DMS 273 treated with DMSO at 0.1 percent for 48 hours (cell line): ENCODE measurements around the gene DOK1.
"Not testable (repeated sequence)": the region's sequence is repeated elsewhere in the genome, so short reads cannot be mapped to it uniquely, and the experiment has no call there.

Source experiments
- DNase-seq: peaks from one replicate; lab custom pipeline; 2025; lab: John Stamatoyannopoulos, UW

The DOK1 gene

DNA sequence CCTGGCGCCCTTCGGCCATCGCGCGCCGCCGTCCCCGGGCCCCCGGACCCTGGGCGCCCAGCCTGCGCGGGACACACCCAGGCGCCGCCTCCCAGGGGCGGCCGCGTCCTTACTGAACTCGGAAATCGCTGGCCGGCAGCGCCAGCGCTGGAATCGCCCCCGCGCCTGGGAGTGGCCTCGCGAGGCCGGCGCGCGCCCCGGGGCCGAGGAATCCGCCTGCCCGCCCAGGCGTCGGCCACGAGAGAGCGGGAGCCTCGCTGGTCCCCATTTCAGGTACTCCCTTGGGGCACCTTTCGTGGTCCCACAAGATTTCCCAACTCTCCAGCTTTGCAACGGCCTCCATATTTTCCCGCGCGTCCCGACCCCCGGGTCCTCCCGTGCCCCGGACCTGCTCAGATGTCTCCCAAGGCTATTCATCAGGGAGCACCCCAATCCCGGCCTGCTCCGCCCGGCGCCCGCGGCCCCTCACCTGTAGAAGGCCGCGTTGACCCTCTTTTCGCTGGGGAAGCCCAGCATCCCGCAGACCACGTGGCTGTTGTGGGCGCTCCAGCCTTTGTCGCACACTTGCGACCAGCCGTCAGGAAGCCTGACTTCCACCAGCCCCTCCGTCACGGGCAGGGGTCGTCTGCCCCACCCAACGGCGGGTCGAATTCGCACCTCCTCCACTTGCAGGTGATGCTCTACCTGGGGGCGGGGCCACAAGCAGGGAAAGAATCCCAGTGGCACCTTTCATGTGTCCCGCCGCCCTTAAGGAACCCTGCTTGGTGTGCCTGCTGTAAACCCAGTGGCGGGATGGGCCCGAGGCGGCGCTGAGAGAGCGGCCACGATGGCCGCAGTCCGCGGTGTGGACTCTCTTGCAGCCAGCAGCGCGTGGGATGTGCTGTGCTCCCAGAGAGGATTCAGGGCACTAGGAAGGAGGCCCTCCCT is 5.4 kb upstream of the DOK1 start:
- no peak for DNase-seq

DNA sequence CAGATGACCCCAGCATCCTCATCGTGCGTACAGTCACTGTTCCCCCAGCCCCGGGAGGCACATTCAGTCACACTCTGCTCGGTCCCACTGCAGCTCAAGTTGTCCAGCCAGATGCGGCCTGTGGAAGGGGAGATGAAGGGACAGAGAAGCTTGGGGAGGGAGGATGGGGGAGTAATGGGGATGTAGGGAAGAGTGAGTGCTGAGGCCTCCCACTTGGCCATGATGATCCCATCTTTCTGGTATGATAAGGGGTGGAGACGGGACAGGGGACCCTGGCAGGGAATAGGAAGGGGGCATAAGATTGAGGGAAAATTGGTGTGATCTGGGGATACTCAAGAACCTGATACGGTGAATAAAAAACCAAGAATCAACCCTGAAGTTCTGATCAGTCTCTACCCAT is 4.3 kb upstream of the DOK1 start:
- no peak for DNase-seq

DNA sequence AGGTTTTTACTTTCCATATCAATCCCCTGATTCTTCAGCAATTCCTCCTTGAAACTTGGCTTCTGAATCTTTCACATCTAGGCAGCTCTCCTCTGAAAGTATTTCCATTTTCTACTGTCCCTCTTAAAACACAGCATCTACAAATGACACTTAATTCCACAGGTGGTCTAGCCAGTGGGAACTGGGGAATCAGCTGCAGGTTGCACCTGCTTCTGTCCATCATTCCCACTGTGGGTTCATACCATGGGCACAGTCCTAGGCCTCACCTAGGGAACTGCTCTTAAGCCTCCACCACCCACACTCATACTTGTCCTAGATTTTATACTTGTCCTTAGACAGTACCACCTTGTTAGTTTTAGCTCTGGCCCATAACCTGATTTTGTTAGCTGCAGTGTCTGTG is 3.0 kb upstream of the DOK1 start:
- DNase-seq = no peak

DNA sequence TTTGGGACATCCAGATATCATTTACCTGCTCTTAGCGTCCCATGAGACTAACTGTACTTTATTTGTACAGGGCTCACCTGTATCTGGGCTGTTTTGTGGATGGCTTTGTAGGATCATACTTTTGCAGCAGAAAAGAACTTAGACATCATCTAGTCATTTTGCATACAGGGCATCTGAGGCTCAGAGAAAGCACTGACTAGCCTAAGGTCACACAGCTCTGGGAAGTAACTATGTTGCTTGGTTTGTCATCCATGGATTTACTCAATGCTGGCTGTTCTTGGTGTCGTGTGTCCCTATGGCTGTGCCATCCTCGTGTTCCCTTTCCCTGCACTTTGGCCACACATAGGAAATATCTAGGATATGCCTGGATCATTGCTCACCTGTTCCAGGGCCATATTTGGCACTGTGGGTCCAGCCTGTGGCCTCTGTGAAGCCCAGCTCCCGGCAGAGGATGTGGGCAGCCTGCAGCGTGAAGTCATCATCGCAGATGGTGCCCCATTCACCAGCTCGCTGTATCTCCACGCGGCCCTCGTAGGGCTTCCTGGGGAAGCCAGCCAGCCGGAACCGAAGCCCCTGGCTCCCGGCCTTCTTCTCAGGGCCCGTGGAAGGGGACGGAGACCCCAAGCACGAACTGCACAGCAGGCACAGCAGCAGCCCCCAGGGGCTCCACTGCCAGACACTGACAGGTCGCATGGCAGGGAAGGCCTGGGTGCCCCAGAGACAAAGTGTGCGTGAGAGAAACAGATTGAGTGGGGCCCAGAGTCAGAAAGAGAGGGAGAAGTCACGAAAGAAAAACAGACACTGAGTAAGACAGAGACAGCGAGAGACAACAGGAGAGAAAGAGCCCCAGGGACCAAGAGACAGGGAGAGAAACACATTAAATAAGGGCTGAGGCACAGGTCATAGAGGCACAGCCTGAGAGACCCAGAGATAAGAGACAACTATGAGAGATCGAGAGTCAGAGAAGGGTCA is 2.3 kb upstream of the DOK1 start:
- no peak for DNase-seq

DNA sequence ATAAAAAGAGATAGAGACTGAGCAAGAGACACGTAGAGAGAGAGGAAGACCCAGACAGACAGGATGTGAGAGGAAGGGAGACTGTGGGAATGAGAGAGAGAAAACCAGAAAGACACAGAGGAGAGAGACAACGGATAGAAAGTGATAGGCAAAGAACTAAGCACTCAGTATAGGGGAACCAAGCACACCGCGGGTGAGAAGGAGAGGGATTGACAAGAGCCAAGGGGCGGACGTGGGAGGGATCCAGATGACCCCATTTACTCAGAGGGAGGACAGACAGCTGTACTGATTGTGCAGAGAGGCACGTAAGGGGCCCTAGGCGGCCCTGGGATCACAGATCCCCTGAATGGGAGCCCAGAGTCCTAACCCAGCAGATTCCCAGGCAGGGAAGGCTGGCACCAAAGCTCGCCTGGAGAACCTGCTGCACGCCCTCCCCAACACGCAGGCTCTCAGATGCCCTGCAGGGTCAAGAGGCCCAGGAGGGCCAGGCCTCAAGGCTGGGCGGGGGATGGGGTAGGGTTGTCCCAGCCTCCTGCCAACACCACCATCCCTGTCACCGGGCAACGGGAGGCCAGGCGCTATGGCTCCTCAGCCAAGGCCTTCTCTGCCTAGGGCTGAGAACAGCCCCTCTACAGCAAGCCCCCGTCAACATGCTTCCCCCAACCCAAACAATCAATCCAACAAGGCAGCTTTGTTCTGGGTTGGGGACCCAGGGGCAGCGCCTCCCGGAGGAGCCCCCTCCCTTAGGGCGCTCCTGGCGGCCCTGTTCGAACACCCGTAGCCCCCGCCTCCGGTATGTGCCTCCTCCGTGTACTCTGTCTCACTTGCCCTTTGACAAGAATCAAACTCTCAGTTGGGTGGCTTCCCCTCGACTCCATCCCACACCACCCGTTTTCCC is 1.4 kb upstream of the DOK1 start:
- DNase-seq = no peak

DNA sequence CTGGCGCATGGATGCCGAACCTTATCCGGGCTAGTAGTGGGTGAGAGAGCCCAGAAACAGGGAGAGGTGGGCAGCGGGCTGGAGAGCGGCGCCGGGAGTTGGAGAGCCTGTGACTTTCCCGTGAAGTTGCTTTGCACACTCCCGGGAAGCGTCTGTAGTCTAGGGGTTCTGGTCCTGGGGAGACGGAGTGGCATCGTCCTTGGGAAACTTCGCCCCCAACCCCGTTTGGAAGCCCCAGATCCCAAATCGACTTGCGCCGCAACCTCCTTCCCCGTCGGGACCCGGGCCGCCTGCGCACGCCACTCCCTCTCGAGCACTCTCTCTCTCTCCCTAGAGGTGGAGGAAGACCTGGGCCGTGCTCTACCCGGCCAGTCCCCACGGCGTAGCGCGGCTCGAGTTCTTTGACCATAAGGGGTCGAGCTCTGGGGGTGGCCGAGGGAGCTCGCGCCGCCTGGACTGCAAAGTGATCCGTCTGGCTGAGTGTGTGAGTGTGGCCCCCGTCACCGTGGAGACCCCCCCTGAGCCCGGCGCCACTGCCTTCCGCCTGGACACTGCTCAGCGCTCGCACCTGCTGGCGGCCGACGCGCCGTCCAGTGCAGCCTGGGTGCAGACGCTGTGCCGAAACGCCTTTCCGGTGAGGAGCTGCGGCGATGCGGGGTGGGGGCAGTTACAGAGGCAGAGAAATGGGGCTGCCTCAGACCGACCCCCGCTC is 456 bp downstream of the DOK1 start:
- DNase-seq = no peak

DNA sequence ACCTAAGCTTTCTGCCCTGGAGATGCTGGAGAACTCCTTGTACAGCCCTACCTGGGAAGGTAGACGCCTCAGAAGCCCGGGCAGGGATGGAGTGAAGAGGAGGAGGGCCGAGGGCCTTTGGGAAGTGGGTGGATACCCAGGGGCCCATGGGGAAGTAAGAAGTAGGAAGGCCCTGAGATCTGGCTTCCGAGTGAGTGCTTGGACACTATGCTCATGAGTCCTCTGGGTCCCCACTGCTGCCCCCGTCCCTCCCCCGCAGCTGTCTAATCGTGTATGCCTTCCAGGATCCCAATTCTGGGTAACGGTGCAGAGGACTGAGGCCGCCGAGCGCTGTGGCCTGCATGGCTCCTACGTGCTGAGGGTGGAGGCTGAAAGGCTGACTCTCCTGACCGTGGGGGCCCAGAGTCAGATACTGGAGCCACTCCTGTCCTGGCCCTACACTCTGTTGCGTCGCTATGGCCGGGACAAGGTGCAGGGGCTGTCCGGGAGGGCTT is 1.1 kb downstream of the DOK1 start:
- DNase-seq = no peak

DNA sequence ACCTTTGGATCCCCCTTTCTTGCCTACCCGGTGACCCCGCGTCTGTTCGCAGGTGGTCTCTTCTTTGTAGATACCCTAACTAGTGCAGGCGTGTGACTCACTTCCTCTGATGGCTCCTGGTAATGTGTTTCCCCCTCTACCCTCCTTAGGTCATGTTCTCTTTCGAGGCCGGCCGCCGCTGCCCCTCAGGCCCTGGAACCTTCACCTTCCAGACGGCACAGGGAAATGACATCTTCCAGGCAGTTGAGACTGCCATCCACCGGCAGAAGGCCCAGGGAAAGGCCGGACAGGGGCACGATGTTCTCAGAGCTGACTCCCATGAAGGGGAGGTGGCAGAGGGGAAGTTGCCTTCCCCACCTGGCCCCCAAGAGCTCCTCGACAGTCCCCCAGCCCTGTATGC is 1.6 kb downstream of the DOK1 start:
- DNase-seq = no peak

DNA sequence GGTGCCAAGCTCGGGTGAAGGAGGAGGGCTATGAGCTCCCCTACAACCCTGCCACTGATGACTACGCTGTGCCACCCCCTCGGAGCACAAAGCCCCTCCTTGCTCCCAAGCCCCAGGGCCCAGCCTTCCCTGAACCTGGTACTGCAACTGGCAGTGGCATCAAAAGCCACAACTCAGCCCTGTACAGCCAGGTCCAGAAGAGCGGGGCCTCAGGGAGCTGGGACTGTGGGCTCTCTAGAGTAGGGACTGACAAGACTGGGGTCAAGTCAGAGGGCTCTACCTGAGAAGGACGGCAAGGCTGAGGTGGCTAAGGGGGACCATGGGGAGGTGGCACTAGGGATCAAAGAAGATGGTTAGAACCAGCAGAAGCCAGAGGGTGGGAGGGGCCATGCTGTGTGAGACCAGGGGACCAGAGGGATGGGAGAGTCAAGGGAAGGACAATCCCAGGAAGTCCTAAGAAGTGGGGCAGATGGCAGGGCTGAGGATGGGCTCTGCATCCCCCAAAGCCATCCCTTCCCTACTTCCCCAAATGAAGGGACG is 2.4 kb downstream of the DOK1 start:
- no peak for DNase-seq

DNA sequence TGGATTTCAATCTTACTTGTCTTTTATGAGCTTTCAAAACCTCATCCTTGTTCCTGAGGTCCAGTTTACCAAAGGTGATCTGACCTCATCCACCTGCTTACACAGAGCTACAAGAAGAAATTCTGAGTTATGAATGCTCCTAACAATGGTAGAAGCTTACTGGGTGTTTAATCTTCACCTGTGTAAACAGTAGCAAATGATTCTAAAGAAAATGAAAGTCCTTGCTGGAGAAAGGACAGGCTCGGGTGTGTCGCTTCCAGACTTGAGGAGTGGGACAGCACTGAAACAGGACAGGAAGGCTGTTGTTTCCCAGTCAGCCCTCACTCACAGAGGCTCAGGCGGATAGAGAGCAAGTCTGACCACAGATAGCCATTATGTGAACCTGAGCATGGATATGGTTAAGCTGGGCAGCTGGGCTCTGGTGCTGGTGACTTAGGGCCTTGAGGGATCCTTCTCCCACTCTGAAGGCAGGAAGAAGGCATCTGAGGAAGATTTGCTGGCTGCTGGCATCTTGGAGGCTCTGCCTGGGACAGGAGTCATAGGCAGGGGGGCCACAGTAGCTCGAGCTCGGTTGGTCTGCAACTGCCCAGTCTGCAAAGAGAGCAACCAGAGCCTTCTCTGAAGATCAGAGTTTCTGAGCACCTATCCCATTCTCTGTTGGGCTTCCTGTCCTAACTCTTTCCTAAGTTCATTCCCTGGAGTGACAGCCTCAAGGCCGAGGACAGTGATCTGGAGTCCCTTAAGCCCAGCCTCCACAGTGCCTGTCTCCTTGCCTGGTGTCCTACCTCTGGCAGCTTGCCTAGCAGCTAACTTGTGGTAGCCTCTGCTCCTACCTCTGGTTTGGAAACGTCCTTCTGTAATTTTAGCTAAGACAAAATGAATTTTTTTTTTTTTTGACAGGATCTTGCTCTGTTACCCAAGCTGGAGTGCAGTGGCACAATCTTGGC is 4.0 kb downstream of the DOK1 start:
- no peak for DNase-seq

DNA sequence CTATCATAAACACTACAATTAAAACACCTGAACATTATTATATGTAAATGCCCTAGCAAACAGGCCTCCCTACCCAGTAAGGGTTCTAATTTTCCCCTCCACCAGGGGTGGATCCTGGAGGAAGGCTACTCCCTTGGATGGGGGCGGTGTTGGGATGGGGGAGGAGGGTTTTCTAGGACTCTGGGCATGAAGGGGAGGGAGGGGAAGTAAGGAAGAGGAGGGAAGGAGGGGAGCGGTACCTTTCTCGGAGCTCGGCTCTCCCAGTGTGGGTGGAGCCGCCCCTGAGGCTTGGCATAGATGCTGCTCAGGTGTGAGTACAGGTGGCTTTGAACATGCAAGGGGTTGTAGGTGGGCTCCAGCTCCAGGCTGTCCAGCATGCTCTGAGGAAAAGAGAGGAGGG is 5.4 kb downstream of the DOK1 start:
- DNase-seq = no peak

DNA sequence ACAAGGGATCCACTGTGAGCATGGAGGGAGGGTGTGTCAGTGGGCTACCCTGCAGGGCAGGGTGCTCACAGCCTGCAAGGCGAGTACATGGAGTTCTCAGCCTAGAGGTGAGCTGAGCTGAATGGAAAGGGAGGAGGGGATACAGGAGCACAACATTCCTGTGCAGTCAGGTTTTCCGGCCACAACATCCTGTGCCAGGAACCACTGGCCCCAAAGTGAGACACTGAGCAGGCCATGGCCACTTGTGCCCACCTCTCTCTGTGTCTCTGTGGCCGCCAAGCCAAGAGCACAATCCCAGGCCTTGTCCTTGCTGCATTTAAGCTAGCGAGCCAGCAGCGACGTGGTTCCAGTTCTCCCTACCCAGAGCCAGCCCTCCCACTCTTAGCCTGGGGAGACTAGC is 6.1 kb downstream of the DOK1 start:
- DNase-seq = no peak

DNA sequence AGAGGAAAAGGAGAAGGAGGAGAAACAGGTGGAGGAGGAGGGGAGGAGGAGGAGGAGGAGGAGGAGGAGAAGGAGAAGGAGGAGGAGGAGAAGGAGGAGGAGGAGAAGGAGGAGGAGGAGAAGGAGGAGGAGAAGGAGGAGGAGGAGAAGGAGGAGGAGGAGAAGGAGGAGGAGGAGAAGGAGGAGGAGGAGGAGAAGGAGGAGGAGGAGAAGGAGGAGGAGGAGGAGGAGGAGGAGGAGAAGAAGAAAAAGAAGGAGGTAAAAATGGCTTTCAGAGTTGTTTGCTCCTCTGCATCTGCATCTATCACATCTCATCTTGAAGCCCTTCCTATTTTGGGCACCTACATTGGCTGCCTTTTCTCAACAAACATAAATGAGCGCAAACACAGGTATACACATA is 6.5 kb downstream of the DOK1 start:
- not testable (repeated sequence) for DNase-seq

DNA sequence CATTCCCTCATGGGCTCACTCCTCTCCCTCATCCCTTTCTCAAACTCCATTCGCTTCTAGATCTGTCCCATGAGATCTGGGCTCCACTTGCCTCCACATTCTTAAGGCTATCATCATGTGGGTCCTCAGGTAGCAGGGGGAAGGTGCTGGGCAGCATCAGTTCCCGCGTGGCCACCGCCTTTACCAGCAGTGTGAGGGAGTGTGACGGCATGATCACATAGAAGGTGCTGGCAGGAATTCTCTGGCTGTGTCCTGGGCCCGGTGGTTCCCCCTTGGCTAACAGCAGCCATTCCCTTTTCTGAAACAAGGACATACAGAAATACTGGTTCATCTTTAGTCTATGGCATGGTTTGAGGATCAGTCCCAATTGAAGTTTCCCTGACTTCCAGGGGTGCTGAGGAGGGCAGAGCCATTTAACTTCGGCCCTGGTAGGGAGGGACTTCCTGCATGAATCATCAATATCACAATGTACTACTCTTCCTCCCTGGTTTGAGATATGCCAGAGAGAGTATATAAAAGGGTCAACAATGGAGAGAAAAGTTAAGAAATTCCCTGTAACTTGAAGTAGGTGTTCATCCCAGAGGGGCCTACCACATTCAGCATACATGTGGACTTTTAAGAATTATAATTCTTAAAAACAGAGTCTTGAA is 7.7 kb downstream of the DOK1 start:
- no peak for DNase-seq

DNA sequence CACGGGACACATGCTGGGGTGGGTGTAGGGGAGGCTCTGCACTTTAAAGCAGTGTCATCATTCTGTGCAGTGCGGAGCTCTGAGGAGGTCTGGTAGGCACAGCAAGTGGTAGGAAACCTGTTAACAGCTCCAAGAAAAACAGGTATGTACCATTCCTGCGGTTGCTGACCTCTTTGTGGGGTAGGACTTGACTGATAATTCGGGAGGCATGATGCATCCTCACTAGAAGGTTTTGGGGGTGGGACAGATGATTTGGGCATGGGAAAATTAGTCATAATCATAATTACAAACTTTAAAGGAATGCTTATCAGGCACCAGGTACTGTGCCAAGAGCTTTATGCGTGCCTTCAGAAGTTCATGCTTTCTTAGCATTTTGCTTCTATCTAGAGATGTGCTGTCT is 9.7 kb downstream of the DOK1 start:
- no peak for DNase-seq

DNA sequence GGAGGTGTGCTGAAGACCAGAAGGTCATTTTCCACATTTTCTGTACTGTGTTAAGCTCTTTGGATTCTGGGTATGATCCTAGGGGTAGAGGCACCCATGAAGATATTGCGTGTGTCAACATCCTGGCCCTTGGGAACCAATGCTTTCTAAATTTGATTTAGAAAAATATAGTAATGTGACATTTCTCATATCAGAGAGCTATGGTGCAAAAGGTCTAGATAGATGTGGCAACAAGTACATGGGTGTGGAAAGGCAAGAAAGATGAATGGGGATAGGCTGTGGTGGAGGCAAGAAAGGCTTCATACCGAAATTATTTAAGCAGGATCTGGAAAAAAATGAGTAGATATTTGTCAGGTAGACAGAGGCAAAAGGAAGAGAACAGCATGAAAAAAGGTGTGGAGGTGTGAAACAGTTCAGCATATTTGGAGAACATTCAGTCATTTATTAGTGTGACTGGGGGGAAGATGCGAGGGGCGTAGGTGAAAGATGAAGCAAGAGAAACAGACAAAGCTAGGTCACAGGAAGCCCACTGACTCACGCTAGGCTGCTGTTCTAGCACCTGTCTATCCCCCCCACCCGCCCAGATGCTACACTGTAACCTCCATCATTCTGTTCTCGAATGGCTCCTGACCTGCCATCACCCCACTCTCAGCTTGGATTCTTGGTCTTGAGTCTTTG is 11.7 kb downstream of the DOK1 start:
- no peak for DNase-seq

DNA sequence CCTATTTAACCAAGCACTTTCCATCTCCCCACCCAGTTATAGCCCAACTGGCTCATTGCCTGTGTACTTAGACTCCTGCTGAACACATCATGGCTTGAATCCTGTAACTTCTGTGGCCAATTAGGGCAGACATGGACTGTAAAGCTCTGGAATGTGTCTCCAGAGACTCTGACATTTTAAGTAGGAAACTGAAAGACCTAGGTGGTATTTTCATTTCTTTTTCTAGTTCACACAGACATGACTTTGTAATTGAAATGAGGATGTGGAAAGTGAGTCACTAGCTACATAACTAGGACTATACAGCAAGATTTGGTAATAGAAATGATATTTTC is 12.2 kb downstream of the DOK1 start:
- DNase-seq = no peak

DNA sequence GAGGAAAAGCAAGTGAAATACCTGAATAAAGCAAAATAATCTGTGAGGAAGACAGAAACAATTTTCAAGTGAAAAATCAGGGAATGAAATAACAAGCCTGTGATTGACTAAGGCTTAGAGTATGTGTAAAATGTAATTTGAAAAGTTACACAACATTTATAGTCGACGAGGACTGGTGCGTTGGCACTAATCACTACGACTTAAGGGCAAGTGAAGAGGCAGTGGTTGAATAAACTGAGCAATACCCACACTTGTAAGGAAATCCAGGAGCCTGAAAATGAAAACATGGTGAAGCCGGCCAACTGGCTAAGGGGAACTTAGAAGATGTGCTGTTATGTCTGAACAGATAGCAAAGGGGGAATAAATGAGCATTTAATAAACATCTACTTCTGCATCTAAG is 13.4 kb downstream of the DOK1 start:
- no peak for DNase-seq

DNA sequence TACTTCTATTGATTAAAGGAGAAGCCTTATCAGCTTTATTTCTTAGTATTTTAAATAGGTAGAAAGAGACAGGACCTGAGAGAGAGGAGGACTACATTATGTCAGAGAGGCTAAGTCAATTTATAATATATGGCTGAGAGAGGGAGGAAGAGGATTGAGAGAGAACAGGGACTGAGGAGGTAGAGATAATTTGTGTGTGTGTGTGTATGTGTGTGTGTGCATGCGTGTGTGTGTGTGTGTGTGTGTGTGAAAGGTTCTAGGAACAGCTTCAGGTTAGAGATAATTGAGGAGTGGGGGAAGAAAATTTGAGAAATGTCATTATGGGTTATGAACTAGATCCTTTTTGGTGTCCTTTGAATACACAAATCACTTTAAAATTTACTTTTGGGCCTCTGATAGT is 15.2 kb downstream of the DOK1 start:
- no peak for DNase-seq
